K562 (cell line): ENCODE data around the gene ZEB2. TPM values are rescaled to one million over a fixed set of nuclear protein-coding genes. Genes with fewer than 3 reads are reported as not detected.

Experiments used
- ATAC-seq: fragments of 200-7000 bp; cut with Tn5 transposase; 3 replicates; pipeline ENCODE4 v1.9.1; 2020; ENCODE audit warnings: moderate library complexity
- BruUV-seq: library from RNA; stranded (reverse); fragments of 400-500 nt; replicated peaks from 2 replicates; lab custom pipeline; 2021; lab: Mats Ljungman, UMichigan
- CTCF ChIA-PET: fragments of 300-600 bp; formaldehyde crosslinking; extraction: SDS; loops from one replicate; lab custom pipeline; 2021; ENCODE audit warnings: low intra/inter-chr PET ratio; lab: Yijun Ruan, JAX
- POLR2A ChIA-PET: fragments of 300-600, 350-650 bp; sonication (Branson Sonifier 250); formaldehyde crosslinking; extraction: SDS; loops from one replicate; lab custom pipeline; 2021; ENCODE audit warnings: antibody characterized with exemption, inconsistent platforms; lab: Yijun Ruan, JAX
- DNase-seq, 4 experiments: peaks; one replicate each; pipeline versions ENCODE4 v3.0.0 to v3.0.0-alpha.2; 2011 to 2018; ENCODE audit warnings: low spot score in 3 of 4, mixed read lengths in 3 of 4; ENCODE audit errors: extremely low read depth in 1 of 4
- FAIRE-seq: peaks from 2 replicates; lab custom pipeline; 2011; peaks lifted over from hg19 to GRCh38; lab: Jason Lieb, UNC
- H2AFZ ChIP-seq: 2 replicates; pipeline ENCODE4 v1.6.0; 2011; ENCODE audit warnings: low read depth, low read length, control low read depth, inconsistent platforms
- H3K27ac ChIP-seq: fragments of 200-600 bp; 3 replicates; pipeline ENCODE4 v1.8.0; 2011; ENCODE audit warnings: low read depth, mild to moderate bottlenecking, control low read depth, inconsistent platforms, low read length, moderate library complexity, mixed read lengths; ENCODE audit errors: extremely low read depth
- H3K27me3 ChIP-seq, 2 experiments: fragments of 300-600 bp in 1 of 2; 2 replicates in 1 of 2; 3 replicates in 1 of 2; pipeline versions ENCODE4 v1.6.0 to v1.8.0; 2011; ENCODE audit warnings: inconsistent platforms in 2 of 2, low read length in 2 of 2, mild to moderate bottlenecking in 1 of 2, mixed read lengths in 1 of 2, moderate library complexity in 1 of 2; ENCODE audit not compliant: control insufficient read depth in 2 of 2, insufficient read depth in 2 of 2
- H3K36me3 ChIP-seq: fragments of 300-600 bp; 3 replicates; pipeline ENCODE4 v1.8.0; 2011; ENCODE audit warnings: mild to moderate bottlenecking, low read length, inconsistent platforms; ENCODE audit not compliant: control insufficient read depth, insufficient read depth
- H3K4me1 ChIP-seq, 2 experiments: fragments of 200-600 bp in 1 of 2; replicated peaks in 1 of 2; 2 replicates in 1 of 2; 3 replicates in 1 of 2; pipeline versions ENCODE4 v1.5.1 to v1.8.0; 2011; ENCODE audit warnings: inconsistent platforms in 2 of 2, low read length in 2 of 2, mild to moderate bottlenecking in 1 of 2, mixed read lengths in 1 of 2, moderate library complexity in 1 of 2; ENCODE audit not compliant: control insufficient read depth in 2 of 2, insufficient read depth in 2 of 2
- H3K4me2 ChIP-seq: 2 replicates; pipeline ENCODE4 v1.6.1; 2011; ENCODE audit warnings: low read length, control low read depth, inconsistent platforms, mixed read lengths; ENCODE audit not compliant: insufficient read depth
- H3K4me3 ChIP-seq: fragments of 200-600 bp; sonication (generic), shearing (Covaris generic); 2 replicates; pipeline ENCODE4 v1.5.1; 2016; ENCODE audit warnings: control low read depth, inconsistent platforms
- H3K79me2 ChIP-seq: fragments of 200-600 bp; 3 replicates; pipeline ENCODE4 v1.8.0; 2011; ENCODE audit warnings: low read length, inconsistent platforms; ENCODE audit not compliant: control insufficient read depth, insufficient read depth
- H3K9ac ChIP-seq, 2 experiments: 2 replicates each; pipeline versions ENCODE4 v1.6.0 to v1.6.1; 2011; ENCODE audit warnings: low read depth in 2 of 2, low read length in 2 of 2, control low read depth in 1 of 2, inconsistent platforms in 1 of 2, mild to moderate bottlenecking in 1 of 2, mixed read lengths in 1 of 2; ENCODE audit not compliant: insufficient read depth in 1 of 2
- H3K9me1 ChIP-seq: one replicate; pipeline ENCODE4 v1.6.0; 2011; ENCODE audit warnings: inconsistent platforms, mild to moderate bottlenecking, low read length, moderate library complexity; ENCODE audit not compliant: control insufficient read depth, insufficient read depth
- H3K9me3 ChIP-seq: replicated peaks from 2 replicates; pipeline ENCODE4 v1.5.1; 2011; ENCODE audit warnings: low read depth, low read length, inconsistent platforms; ENCODE audit not compliant: control insufficient read depth, insufficient read depth
- H4K20me1 ChIP-seq: replicated peaks from 2 replicates; pipeline ENCODE4 v1.6.1; 2011; ENCODE audit warnings: low read length, inconsistent platforms, mixed read lengths; ENCODE audit not compliant: control insufficient read depth, insufficient read depth
- ADNP ChIP-seq: fragments of 200-800 bp; sonication (Bioruptor generic); IDR thresholded peaks from 2 replicates; pipeline ENCODE4 v1.6.1; 2016; ENCODE audit warnings: missing genetic modification characterization, missing compliant biosample characterization
- BCOR ChIP-seq: fragments of 450-650 bp; IDR thresholded peaks from 2 replicates; pipeline ENCODE4 v1.6.1; 2016
- CHD2 ChIP-seq: IDR thresholded peaks from 2 replicates; pipeline ENCODE4 v1.6.1; 2011; ENCODE audit warnings: low read depth, low read length
- E2F3 ChIP-seq: fragments of 250-450 bp; sonication (Bioruptor Pico); IDR thresholded peaks from 2 replicates; pipeline ENCODE4 v1.4.0; 2020; ENCODE audit warnings: mild to moderate bottlenecking
- EGR1 ChIP-seq: fragments of 450-650 bp; conservative IDR thresholded peaks from 2 replicates; pipeline ENCODE4 v1.6.1; 2017; ENCODE audit warnings: mild to moderate bottlenecking
- HCFC1 ChIP-seq: IDR thresholded peaks from 2 replicates; pipeline ENCODE4 v1.6.1; 2012; ENCODE audit warnings: low read depth, low read length, improper control_type of control experiment
- HDAC2 ChIP-seq: fragments of 450-650 bp; IDR thresholded peaks from 2 replicates; pipeline ENCODE4 v1.6.1; 2016; ENCODE audit warnings: mild to moderate bottlenecking
- MBD1 ChIP-seq: fragments of 250-450 bp; sonication (Bioruptor Pico); IDR thresholded peaks from 2 replicates; pipeline ENCODE4 v1.8.0; 2022; ENCODE audit warnings: inconsistent platforms
- MCM3 ChIP-seq: fragments of 450-650 bp; IDR thresholded peaks from 2 replicates; pipeline ENCODE4 v1.6.1; 2016
- POLR2A ChIP-seq: fragments of 450-650 bp; conservative IDR thresholded peaks from 2 replicates; pipeline ENCODE4 v1.6.1; 2016
- RAD51 ChIP-seq: fragments of 450-650 bp; IDR thresholded peaks from 2 replicates; pipeline ENCODE4 v1.7.1; 2016; ENCODE audit warnings: low read depth, mild to moderate bottlenecking, borderline replicate concordance
- RBM25 ChIP-seq: fragments of 200-400 bp; formaldehyde crosslinking; IDR thresholded peaks from 2 replicates; pipeline ENCODE4 v1.6.1; 2018; ENCODE audit warnings: low read length, low read depth, moderate library complexity; ENCODE audit not compliant: severe bottlenecking
- SOX6 ChIP-seq: fragments of 450-650 bp; IDR thresholded peaks from 2 replicates; pipeline ENCODE4 v1.6.1; 2014; ENCODE audit warnings: mild to moderate bottlenecking
- YY1 ChIP-seq, 3 experiments: IDR thresholded peaks; 2 replicates each; pipeline ENCODE4 v1.6.1; 2011; ENCODE audit warnings: low read length in 2 of 3, mild to moderate bottlenecking in 2 of 3, moderate library complexity in 2 of 3, borderline replicate concordance in 1 of 3, control low read depth in 1 of 3, low read depth in 1 of 3; ENCODE audit not compliant: insufficient read depth in 3 of 3, insufficient replicate concordance in 2 of 3, control insufficient read depth in 1 of 3, insufficient read length in 1 of 3; ENCODE audit errors: extremely low read depth in 1 of 3
- ZBTB12 ChIP-seq: fragments of 250-450 bp; sonication (Bioruptor Pico); IDR thresholded peaks from 2 replicates; pipeline ENCODE4 v1.4.0; 2020
- ZNF121 ChIP-seq: sonication (generic); formaldehyde crosslinking; conservative IDR thresholded peaks from 2 replicates; pipeline ENCODE4 v1.8.0; 2022; ENCODE audit warnings: missing genetic modification reagents
- ZNF277 ChIP-seq: fragments of 250-450 bp; sonication (Bioruptor Pico); IDR thresholded peaks from 2 replicates; pipeline ENCODE4 v1.8.0; 2022; ENCODE audit warnings: inconsistent platforms, mild to moderate bottlenecking, moderate library complexity, borderline replicate concordance
- in situ Hi-C: fragments of 300-500 bp; cut with MboI; formaldehyde crosslinking; loops from 4 replicates; pipeline ENCODE4 v1.15.0; 2018; ENCODE audit warnings: inconsistent platforms, mixed read lengths
- intact Hi-C: fragments of 100-400 bp; cut with micrococcal nuclease; formaldehyde crosslinking; loops from 2 replicates; pipeline ENCODE4 v1.14.2; 2022
- polyA plus RNA-seq, 8 experiments: library from polyadenylated mRNA; depleted of rRNA in 4 of 8; stranded (reverse) in 5 of 8; unstranded in 3 of 8; fragments of >200 nt; fragmentation: Nextera tagmentation in 2 of 8; fragmentation: Illumina TruSeq in 1 of 8; extraction: Ambion mirVana in 2 of 8; extraction: Trizol in 1 of 8; gene quantifications; 2 replicates each; pipeline versions ENCODE4 v1.2.1 to v1.2.3, GENCODE V29; 2011 to 2014; ENCODE audit warnings: inconsistent platforms in 1 of 8, missing spikeins in 1 of 8
- total RNA-seq, 7 experiments: library from RNA; depleted of rRNA in 6 of 7; stranded (reverse); fragments of >200 nt in 6 of 7; fragmentation: Illumina TruSeq in 2 of 7; extraction: Trizol in 2 of 7; gene quantifications; 2 replicates each; pipeline versions ENCODE4 v1.2.1 to v1.2.3, GENCODE V29; 2011 to 2021; ENCODE audit warnings: low replicate concordance in 1 of 7

ZEB2 gene
- total and polyA plus RNA-seq, 9 of the 15 experiments (the other 6 are each of a cell fraction or from before 2014, with no cell fraction given) = 15.1 to 113 (median 72.3) TPM

- no peaks in the 10 kb centered on the region for H3K27me3 ChIP-seq
- no peaks in the 10 kb centered on the region for H3K36me3 ChIP-seq
- CTCF ChIA-PET = no interaction called here
- intact Hi-C loops = no loop called here
- H3K79me2 ChIP-seq = no peaks in the 10 kb centered on the region
- H2AFZ ChIP-seq = no peak overlapping the region
- H3K9me1 ChIP-seq = no peaks in the 10 kb centered on the region
- H3K4me2 ChIP-seq = no peak overlapping the region
- H3K27ac ChIP-seq = no peak overlapping the region
- H3K4me3 ChIP-seq = no peak overlapping the region
- TF ChIP-seq CHD2 (no peak), MBD1 (CRISPR knock-in tag) (no peak), ZNF121 (CRISPR knock-in tag) (peak; percentile 69), ADNP (peak; percentile 56; the same call in 1 of the 2 replicates), POLR2A (no peak), YY1 (IDR thresholded peaks at IDR 0.05; ENCODE audit: borderline replicate concordance in 1 of 3, control insufficient read depth in 1 of 3, extremely low read depth in 1 of 3, insufficient read depth in 3 of 3, insufficient read length in 1 of 3, insufficient replicate concordance in 2 of 3, low read depth in 1 of 3, low read length in 2 of 3) (no peak), RAD51 (no peak), E2F3 (no peak), RBM25 (peak; percentile 73), EGR1 (no peak), SOX6 (no peak), MCM3 (no peak), BCOR (no peak), HCFC1 (no peak), ZNF277 (CRISPR knock-in tag) (no peak), HDAC2 (no peak), ZBTB12 (CRISPR knock-in tag) (no peak)
- peaks cover 0 to 8% of the 10 kb centered on the region in 2 experiments; a peak in 3 of 5 replicates for H3K4me1 ChIP-seq
- DNase-seq (no peak), FAIRE-seq (no peak), ATAC-seq (no peak)
- no peak overlapping the region for H3K9ac ChIP-seq
- POLR2A ChIA-PET = no interaction called here
- in situ Hi-C loops = no loop called here
- no TSS peak for BruUV-seq
- H3K9me3 ChIP-seq = no peaks in the 10 kb centered on the region
- H4K20me1 ChIP-seq = no peaks in the 10 kb centered on the region
Measured at GRCh38 chr2:144548532-144549191, 28.7 kb upstream of the ZEB2 start.
